ENCODE data around the gene ANK2. TPM values are rescaled to one million over a fixed set of nuclear protein-coding genes. Genes with fewer than 3 reads are reported as not detected.

ANK2 gene
- total RNA-seq, 2 experiments from 2014 or later = 0.36 TPM; not detected in 1

DNA sequence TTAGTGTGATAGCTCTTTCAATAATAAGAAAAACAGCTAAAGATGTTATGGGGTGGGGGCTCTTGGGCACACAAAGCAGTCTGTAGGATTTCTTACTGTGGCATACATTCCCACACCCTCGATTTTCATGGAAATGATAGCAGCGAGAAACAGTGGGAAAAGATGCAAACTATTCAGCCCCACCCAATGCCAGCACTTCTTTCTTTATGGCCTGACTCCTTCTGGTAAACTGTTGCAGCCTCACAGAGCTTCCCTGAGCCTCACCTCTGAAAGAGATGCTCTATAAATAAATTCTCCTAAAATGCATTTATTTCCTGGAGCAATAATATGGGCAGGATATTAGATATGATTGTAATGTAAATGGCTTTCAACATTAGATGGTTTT lies 910 bp downstream of the ANK2 start:
- Histone ChIP-seq H3K9me3 (ENCODE audit: control insufficient read depth in 1 of 2, insufficient read depth in 1 of 2, low read length in 2 of 2) (no peaks in the 10 kb centered on the region), H3K27me3 (ENCODE audit: control insufficient read depth in 1 of 2, insufficient read depth in 2 of 2, low read length in 2 of 2) (no peaks in the 10 kb centered on the region), H3K36me3 (ENCODE audit: insufficient read depth, low read length) (no peaks in the 10 kb centered on the region), H3K4me1 (ENCODE audit: insufficient read depth, low read length) (no peaks in the 10 kb centered on the region), H3K4me3 (ENCODE audit: low read length) (no peak overlapping the region), H3K27ac (ENCODE audit: low read depth in 1 of 2, low read length in 2 of 2) (no peak overlapping the region)
- CTCF ChIA-PET = no interaction called here
- intact Hi-C loops (cut with DNase I, micrococcal nuclease) = no loop called here
- DNase-seq (no peak), ATAC-seq (ENCODE audit: poor library complexity) (no peak)
- H3K4me1 Mint-ChIP-seq (ENCODE audit: low read depth) = no peaks in the 10 kb centered on the region
- no peak overlapping the region for H3K27ac Mint-ChIP-seq
- H3K36me3 Mint-ChIP-seq (ENCODE audit: low read depth) = no peaks in the 10 kb centered on the region
- peaks cover 9% of the 10 kb centered on the region for H3K27me3 Mint-ChIP-seq
- H3K9me3 Mint-ChIP-seq = peaks cover 2% of the 10 kb centered on the region
- TF ChIP-seq, protein P1, sequence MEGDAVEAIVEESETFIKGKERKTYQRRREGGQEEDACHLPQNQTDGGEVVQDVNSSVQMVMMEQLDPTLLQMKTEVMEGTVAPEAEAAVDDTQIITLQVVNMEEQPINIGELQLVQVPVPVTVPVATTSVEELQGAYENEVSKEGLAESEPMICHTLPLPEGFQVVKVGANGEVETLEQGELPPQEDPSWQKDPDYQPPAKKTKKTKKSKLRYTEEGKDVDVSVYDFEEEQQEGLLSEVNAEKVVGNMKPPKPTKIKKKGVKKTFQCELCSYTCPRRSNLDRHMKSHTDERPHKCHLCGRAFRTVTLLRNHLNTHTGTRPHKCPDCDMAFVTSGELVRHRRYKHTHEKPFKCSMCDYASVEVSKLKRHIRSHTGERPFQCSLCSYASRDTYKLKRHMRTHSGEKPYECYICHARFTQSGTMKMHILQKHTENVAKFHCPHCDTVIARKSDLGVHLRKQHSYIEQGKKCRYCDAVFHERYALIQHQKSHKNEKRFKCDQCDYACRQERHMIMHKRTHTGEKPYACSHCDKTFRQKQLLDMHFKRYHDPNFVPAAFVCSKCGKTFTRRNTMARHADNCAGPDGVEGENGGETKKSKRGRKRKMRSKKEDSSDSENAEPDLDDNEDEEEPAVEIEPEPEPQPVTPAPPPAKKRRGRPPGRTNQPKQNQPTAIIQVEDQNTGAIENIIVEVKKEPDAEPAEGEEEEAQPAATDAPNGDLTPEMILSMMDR (IDR thresholded peaks at IDR 0.05) = no peak
- no peak overlapping the region for H3K4me3 Mint-ChIP-seq
- POLR2A ChIA-PET = no interaction called here

GRCh38 chr4:113050837-113051236 lies 1.4 kb downstream of the ANK2 start:
- Histone ChIP-seq H3K4me1 (ENCODE audit: insufficient read depth, low read length) (no peaks in the 10 kb centered on the region), H3K9me3 (ENCODE audit: control insufficient read depth in 1 of 2, insufficient read depth in 1 of 2, low read length in 2 of 2) (no peaks in the 10 kb centered on the region), H3K4me3 (ENCODE audit: low read length) (no peak overlapping the region), H3K36me3 (ENCODE audit: insufficient read depth, low read length) (no peaks in the 10 kb centered on the region), H3K27me3 (ENCODE audit: control insufficient read depth in 1 of 2, insufficient read depth in 2 of 2, low read length in 2 of 2) (no peaks in the 10 kb centered on the region), H3K27ac (ENCODE audit: low read depth in 1 of 2, low read length in 2 of 2) (no peak overlapping the region)
- Mint-ChIP-seq H3K27me3 (peaks cover 9% of the 10 kb centered on the region), H3K27ac (no peak overlapping the region), H3K9me3 (peaks cover 2% of the 10 kb centered on the region), H3K4me3 (no peak overlapping the region), H3K36me3 (ENCODE audit: low read depth) (no peaks in the 10 kb centered on the region), H3K4me1 (ENCODE audit: low read depth) (no peaks in the 10 kb centered on the region)
- DNase-seq = no peak
- no peak for ATAC-seq (ENCODE audit: poor library complexity)
- ChIA-PET CTCF (no interaction called here), POLR2A (no interaction called here)
- TF ChIP-seq, protein P1 (IDR thresholded peaks at IDR 0.05) = no peak
- intact Hi-C loops (cut with DNase I, micrococcal nuclease) = no loop called here

GRCh38 chr4:113051361-113051760 lies 1.9 kb downstream of the ANK2 start:
- Mint-ChIP-seq H3K36me3 (ENCODE audit: low read depth) (no peaks in the 10 kb centered on the region), H3K9me3 (peaks cover 2% of the 10 kb centered on the region), H3K27ac (no peak overlapping the region), H3K27me3 (peaks cover 9% of the 10 kb centered on the region), H3K4me3 (no peak overlapping the region), H3K4me1 (ENCODE audit: low read depth) (no peaks in the 10 kb centered on the region)
- ChIA-PET POLR2A (no interaction called here), CTCF (no interaction called here)
- H3K9me3 ChIP-seq (ENCODE audit: control insufficient read depth in 1 of 2, insufficient read depth in 1 of 2, low read length in 2 of 2) = no peaks in the 10 kb centered on the region
- H3K36me3 ChIP-seq (ENCODE audit: insufficient read depth, low read length) = no peaks in the 10 kb centered on the region
- no peaks in the 10 kb centered on the region for H3K27me3 ChIP-seq (ENCODE audit: control insufficient read depth in 1 of 2, insufficient read depth in 2 of 2, low read length in 2 of 2)
- no peak overlapping the region for H3K4me3 ChIP-seq (ENCODE audit: low read length)
- ATAC-seq (ENCODE audit: poor library complexity) = no peak
- TF ChIP-seq, protein P1 (IDR thresholded peaks at IDR 0.05) = no peak
- intact Hi-C loops (cut with DNase I, micrococcal nuclease) = no loop called here
- H3K27ac ChIP-seq (ENCODE audit: low read depth in 1 of 2, low read length in 2 of 2) = no peak overlapping the region
- DNase-seq = no peak
- H3K4me1 ChIP-seq (ENCODE audit: insufficient read depth, low read length) = no peaks in the 10 kb centered on the region

Measured in CD4-positive, alpha-beta T cell (primary cell).